NCI-H748 (cell line): ENCODE results near the gene CNTN5.
A peak's percentile ranks its signal among the peaks of the same experiment; 100 is the strongest.

Experiments used
- DNase-seq: peaks from one replicate; lab custom pipeline; 2025; ENCODE audit not compliant: unreplicated experiment; lab: John Stamatoyannopoulos, UW

The CNTN5 gene

GRCh38 chr11:100294748-100295147 lies 1274.0 kb downstream of the CNTN5 start:
- peak; percentile 51 for DNase-seq

GRCh38 chr11:100296051-100296679 lies 1275.4 kb downstream of the CNTN5 start:
- no peak for DNase-seq

- no peak for DNase-seq
Measured at GRCh38 chr11:100297516-100297915, 1276.8 kb downstream of the CNTN5 start.

- no peak for DNase-seq
Measured at GRCh38 chr11:100302824-100303223, 1282.1 kb downstream of the CNTN5 start.

GRCh38 chr11:100303897-100304296 lies 1283.1 kb downstream of the CNTN5 start:
- DNase-seq = no peak

GRCh38 chr11:100308202-100308601 lies 1287.5 kb downstream of the CNTN5 start:
- DNase-seq = no peak

DNA sequence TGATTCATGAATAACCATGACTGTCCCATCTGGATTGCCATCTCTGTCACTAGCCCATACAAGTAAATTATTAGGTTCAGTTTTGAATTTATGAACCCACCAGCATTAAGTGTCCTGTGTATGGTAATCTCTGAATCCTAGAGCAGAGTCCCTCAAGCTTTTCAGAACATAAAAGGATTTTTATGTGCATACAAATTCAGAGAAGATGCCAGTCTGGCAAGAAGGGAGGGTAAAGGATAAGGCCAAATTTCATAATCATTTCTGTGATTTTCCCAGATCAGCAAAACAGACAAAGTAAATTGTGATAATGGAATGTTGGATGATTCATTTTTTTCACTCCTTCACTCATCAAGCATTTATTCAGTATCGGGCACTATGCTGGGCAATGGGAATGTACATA lies 1295.2 kb downstream of the CNTN5 start:
- DNase-seq = no peak

GRCh38 chr11:100316952-100317351 lies 1296.2 kb downstream of the CNTN5 start:
- DNase-seq = no peak

DNA sequence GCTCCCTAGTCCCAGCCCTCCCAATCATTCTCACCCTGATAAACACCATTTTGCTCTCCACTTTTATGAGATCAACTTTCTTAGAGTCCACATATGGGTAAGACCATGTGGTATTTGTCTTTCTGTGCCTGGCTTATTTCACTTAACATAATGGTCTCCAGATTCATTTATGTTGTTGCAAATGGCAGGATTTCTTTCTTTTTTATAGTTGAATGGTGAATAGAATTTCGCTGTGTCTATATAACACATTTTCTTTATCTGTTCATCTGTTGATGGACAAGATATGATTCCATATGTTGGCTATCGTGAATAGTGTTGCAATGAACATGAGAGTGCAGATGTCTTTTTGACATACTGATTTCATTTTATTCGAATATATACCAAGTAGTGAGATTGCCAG lies 1298.9 kb downstream of the CNTN5 start:
- DNase-seq = no peak

- peak; percentile 13 for DNase-seq
Measured at GRCh38 chr11:100328626-100329340, 1308.0 kb downstream of the CNTN5 start.

DNA sequence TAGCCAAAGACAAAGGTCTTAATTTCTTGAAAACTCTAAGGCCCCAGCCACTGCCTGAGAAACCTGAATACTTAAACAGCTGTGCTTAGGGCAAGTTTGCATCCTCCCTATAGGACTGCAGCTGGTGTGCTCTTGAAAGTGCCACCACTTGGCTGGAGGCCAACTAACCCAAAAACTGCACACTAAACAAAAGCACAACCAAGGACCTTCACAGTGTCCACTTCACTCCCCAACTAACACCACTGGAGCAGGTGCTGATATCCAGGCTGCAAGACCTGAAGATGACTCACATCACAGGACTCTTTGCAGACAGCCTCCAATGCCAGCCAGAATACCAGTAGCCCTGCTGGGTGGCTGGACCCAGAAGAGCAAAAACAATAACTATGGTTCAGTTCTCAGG lies 1308.6 kb downstream of the CNTN5 start:
- peak; percentile 13 for DNase-seq

DNA sequence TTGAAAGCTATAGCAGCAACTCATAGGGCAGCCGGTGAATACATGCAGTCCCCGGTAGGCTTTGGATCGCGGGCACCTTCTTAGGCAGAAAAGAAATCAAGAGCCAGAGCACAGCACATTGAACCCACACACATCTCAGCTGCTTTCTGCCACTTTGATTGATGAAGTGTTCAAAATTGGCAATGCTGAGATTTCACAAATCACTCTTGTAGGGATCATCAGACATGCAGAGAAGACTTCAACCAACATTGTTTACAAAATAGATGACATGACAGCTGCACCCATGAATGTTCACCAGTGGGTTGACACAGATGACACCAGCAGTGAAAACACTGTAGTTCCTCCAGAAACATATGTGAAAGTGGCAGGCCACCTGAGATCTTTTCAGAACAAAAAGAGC lies 1316.1 kb downstream of the CNTN5 start:
- no peak for DNase-seq

DNA sequence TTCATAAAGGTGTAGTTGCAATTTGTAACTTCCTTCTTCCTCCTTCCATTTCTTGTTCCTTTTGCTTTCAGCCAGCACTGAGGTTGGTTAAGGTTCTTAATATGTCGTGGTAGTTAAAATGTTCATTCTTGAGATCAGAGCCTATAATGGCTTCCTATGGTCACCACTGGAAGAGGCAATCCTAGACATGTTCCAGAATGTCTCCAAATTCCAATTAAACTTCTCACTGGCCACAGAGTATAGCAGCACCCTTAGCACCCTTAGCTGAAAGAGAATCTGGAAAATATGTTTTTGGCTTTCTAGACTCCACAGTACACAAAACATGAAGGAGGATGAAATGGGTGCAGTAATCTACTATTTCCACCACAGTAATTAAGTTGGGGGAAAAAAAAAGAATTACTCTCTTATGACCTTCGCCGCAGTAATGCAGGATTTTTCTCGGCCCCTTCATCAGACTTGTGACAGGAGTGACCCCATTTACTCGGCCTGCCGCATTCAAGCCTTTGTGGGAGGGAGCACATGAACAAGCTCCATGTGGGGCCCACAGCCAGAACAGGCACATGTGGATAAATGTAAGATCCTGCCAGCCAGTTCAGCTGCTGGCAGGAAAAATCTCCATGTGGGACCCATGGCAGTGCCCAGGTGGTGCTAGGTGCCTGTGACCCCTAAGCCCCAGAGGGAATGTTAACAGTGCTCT lies 1317.5 kb downstream of the CNTN5 start:
- no peak for DNase-seq

- DNase-seq = no peak
Measured at GRCh38 chr11:100340466-100341319, 1319.9 kb downstream of the CNTN5 start.

GRCh38 chr11:100353083-100353482 lies 1332.3 kb downstream of the CNTN5 start:
- DNase-seq = no peak

GRCh38 chr11:100354736-100355135 lies 1334.0 kb downstream of the CNTN5 start:
- no peak for DNase-seq

- DNase-seq = peak; percentile 36
Measured at GRCh38 chr11:100356035-100356434, 1335.3 kb downstream of the CNTN5 start.

GRCh38 chr11:100359281-100359680 lies 1338.5 kb downstream of the CNTN5 start:
- DNase-seq = no peak

DNA sequence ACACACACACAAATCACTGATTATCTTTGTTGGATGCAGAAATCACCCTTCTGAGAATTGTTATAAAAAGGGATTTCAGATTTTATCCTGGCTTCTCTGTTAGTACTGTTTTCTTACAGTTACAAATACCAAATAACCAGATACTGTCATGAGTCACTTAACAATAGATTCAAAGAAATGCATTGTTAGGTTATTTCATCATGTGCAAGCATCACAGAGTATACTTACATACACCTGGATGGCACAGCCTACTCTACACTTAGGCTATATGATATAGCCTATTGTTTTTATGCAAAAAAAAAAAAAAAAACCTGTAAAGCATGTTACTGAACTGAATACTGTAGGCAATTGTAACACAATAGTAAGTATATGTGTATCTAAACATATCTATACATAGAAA lies 1347.1 kb downstream of the CNTN5 start:
- DNase-seq = no peak

GRCh38 chr11:100383357-100383865 lies 1362.7 kb downstream of the CNTN5 start:
- no peak for DNase-seq

DNA sequence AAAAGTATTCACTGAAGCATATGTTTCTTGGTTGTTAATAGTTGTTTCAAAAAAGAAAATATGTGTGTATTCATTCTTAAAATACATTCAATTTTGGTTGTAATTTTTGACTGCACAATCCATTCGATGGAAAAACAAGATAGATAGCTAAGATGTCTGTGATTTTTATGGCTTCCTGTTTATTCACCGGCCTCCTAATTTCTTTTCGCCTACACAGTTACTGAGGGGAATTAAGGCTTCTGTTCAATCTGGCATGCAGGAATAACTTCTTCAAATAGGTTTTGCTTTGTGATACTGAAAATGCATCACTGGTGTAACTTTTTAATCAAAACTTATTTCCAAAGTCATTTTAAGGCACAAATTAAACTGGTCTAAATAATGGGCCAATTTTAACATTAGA lies 1375.5 kb downstream of the CNTN5 start:
- no peak for DNase-seq
